Mesenchymal stem cell (in vitro differentiated cells and primary cell): ENCODE data around the gene GTF2H4.

Experiments
- DNase-seq: peaks from one replicate; pipeline ENCODE4 v3.0.0-alpha.2; 2013
- H2AFZ ChIP-seq: one replicate; pipeline ENCODE4 v1.6.1; 2013; ENCODE audit warnings: low read depth, mild to moderate bottlenecking, control low read depth, inconsistent platforms, low read length, moderate library complexity
- H2AK5ac ChIP-seq: 2 replicates; pipeline ENCODE4 v1.6.1; 2013; ENCODE audit warnings: low read length, moderate library complexity, mild to moderate bottlenecking, inconsistent platforms; ENCODE audit not compliant: severe bottlenecking
- H2BK120ac ChIP-seq: one replicate; pipeline ENCODE4 v1.6.1; 2013; ENCODE audit warnings: low read depth, mild to moderate bottlenecking, inconsistent platforms, low read length, moderate library complexity
- H2BK12ac ChIP-seq, 2 experiments: one replicate each; pipeline ENCODE4 v1.6.1; 2013; ENCODE audit warnings: inconsistent platforms in 2 of 2, low read length in 2 of 2, mild to moderate bottlenecking in 2 of 2, moderate library complexity in 2 of 2, control low read depth in 1 of 2
- H2BK15ac ChIP-seq: one replicate; pipeline ENCODE4 v1.6.1; 2013; ENCODE audit warnings: mild to moderate bottlenecking, low read depth, inconsistent platforms; ENCODE audit not compliant: poor library complexity, severe bottlenecking
- H2BK5ac ChIP-seq: 2 replicates; pipeline ENCODE4 v1.6.1; 2013; ENCODE audit warnings: low read depth, mild to moderate bottlenecking, low read length, control low read depth, inconsistent platforms; ENCODE audit not compliant: poor library complexity, severe bottlenecking
- H3K14ac ChIP-seq, 2 experiments: one replicate each; pipeline ENCODE4 v1.6.1; 2013; ENCODE audit warnings: inconsistent platforms in 2 of 2, low read length in 2 of 2, control low read depth in 1 of 2, mild to moderate bottlenecking in 1 of 2, moderate library complexity in 1 of 2
- H3K18ac ChIP-seq, 2 experiments: one replicate each; pipeline ENCODE4 v1.6.1; 2013; ENCODE audit warnings: inconsistent platforms in 2 of 2, low read length in 2 of 2, control low read depth in 1 of 2, low read depth in 1 of 2, mild to moderate bottlenecking in 1 of 2
- H3K23ac ChIP-seq, 2 experiments: one replicate each; pipeline ENCODE4 v1.6.1; 2013; ENCODE audit warnings: inconsistent platforms in 2 of 2, low read length in 2 of 2, mild to moderate bottlenecking in 2 of 2, moderate library complexity in 2 of 2, control low read depth in 1 of 2
- H3K27ac ChIP-seq: 2 replicates; pipeline ENCODE4 v1.5.1; 2013; ENCODE audit warnings: mild to moderate bottlenecking, moderate library complexity, low read length, control low read depth, inconsistent platforms; ENCODE audit not compliant: poor library complexity, severe bottlenecking
- H3K27me3 ChIP-seq, 2 experiments: 2 replicates each; pipeline versions ENCODE4 v1.6.1 to v1.7.0; 2013; ENCODE audit warnings: low read length in 2 of 2, mild to moderate bottlenecking in 2 of 2, moderate library complexity in 2 of 2, control low read depth in 1 of 2, inconsistent platforms in 1 of 2; ENCODE audit not compliant: control insufficient read depth in 1 of 2, insufficient read depth in 1 of 2
- H3K36me3 ChIP-seq, 2 experiments: 2 replicates each; pipeline versions ENCODE4 v1.6.1 to v1.7.0; 2013; ENCODE audit warnings: low read length in 2 of 2, control low read depth in 1 of 2, inconsistent platforms in 1 of 2, low read depth in 1 of 2, mild to moderate bottlenecking in 1 of 2; ENCODE audit not compliant: insufficient read depth in 2 of 2, control insufficient read depth in 1 of 2
- H3K4ac ChIP-seq, 2 experiments: one replicate each; pipeline ENCODE4 v1.6.1; 2013; ENCODE audit warnings: inconsistent platforms in 2 of 2, low read length in 2 of 2, mild to moderate bottlenecking in 2 of 2, moderate library complexity in 2 of 2, control low read depth in 1 of 2, low read depth in 1 of 2
- H3K4me1 ChIP-seq: 2 replicates; pipeline ENCODE4 v1.6.1; 2013; ENCODE audit warnings: low read depth, low read length, control low read depth; ENCODE audit not compliant: control insufficient read depth, insufficient read depth
- H3K4me2 ChIP-seq: 2 replicates; pipeline ENCODE4 v1.6.1; 2013; ENCODE audit warnings: low read length, mild to moderate bottlenecking, inconsistent platforms; ENCODE audit not compliant: poor library complexity, severe bottlenecking
- H3K4me3 ChIP-seq, 2 experiments: 2 replicates each; pipeline versions ENCODE4 v1.5.1 to v1.7.0; 2013; ENCODE audit warnings: low read length in 2 of 2, mild to moderate bottlenecking in 2 of 2, control low read depth in 1 of 2, low read depth in 1 of 2; ENCODE audit not compliant: insufficient read depth in 1 of 2
- H3K79me1 ChIP-seq: replicated peaks from 2 replicates; pipeline ENCODE4 v1.6.1; 2013; ENCODE audit warnings: mild to moderate bottlenecking, control low read depth, low read length, inconsistent platforms; ENCODE audit not compliant: poor library complexity, severe bottlenecking
- H3K9ac ChIP-seq: 2 replicates; pipeline ENCODE4 v1.7.0; 2013; ENCODE audit warnings: mild to moderate bottlenecking, low read length, moderate library complexity
- H3K9me3 ChIP-seq: 2 replicates; pipeline ENCODE4 v1.7.0; 2013; ENCODE audit warnings: mild to moderate bottlenecking, low read length; ENCODE audit not compliant: control insufficient read depth
- H4K8ac ChIP-seq: one replicate; pipeline ENCODE4 v1.6.1; 2013; ENCODE audit warnings: inconsistent platforms, mild to moderate bottlenecking, low read length, moderate library complexity
- H4K91ac ChIP-seq: one replicate; pipeline ENCODE4 v1.6.1; 2013; ENCODE audit warnings: mild to moderate bottlenecking, low read length, inconsistent platforms
- WGBS: methylation state at CpG from one replicate; pipeline ENCODE4 v1.1.7; 2013; ENCODE audit warnings: mixed read lengths; 5-methylcytosine and 5-hydroxymethylcytosine counted together

The GTF2H4 gene

GRCh38 chr6:30887901-30888815 lies 19.8 kb upstream of the GTF2H4 start:
- peaks cover 48% of the 10 kb centered on the region for H3K4me1 ChIP-seq
- H3K36me3 ChIP-seq = peaks cover 4 to 46% of the 10 kb centered on the region in 2 experiments
- 22% methylated on average over 4 of the region's 6 CpGs for WGBS

GRCh38 chr6:30888816-30889495 lies 19.1 kb upstream of the GTF2H4 start:
- no peak for DNase-seq
- WGBS = 98% methylated on average over 17 of the region's 18 CpGs
- H3K36me3 ChIP-seq = peaks cover 10 to 54% of the 10 kb centered on the region in 2 experiments
- H3K4me1 ChIP-seq = peaks cover 40% of the 10 kb centered on the region
- peak overlapping the region; percentile 20 for H2AK5ac ChIP-seq
- no peak overlapping the region for H2BK12ac ChIP-seq
- no peak overlapping the region for H4K8ac ChIP-seq
- H3K14ac ChIP-seq = no peak overlapping the region
- H2BK5ac ChIP-seq = no peak overlapping the region
- H2BK15ac ChIP-seq = no peak overlapping the region
- no peaks in the 10 kb centered on the region for H3K27me3 ChIP-seq
- H3K9ac ChIP-seq = peak overlapping the region; percentile 50
- peak overlapping the region in 1 of 2 experiments; percentile 0 for H3K4me3 ChIP-seq
- no peak overlapping the region for H3K4ac ChIP-seq
- H2AFZ ChIP-seq = no peak overlapping the region
- H4K91ac ChIP-seq = no peak overlapping the region
- no peak overlapping the region for H3K4me2 ChIP-seq
- H3K79me1 ChIP-seq = peaks cover 42% of the 10 kb centered on the region
- no peaks in the 10 kb centered on the region for H3K9me3 ChIP-seq
- H3K27ac ChIP-seq = no peak overlapping the region
- H3K18ac ChIP-seq = no peak overlapping the region
- H2BK120ac ChIP-seq = no peak overlapping the region
- no peak overlapping the region for H3K23ac ChIP-seq

More at GRCh38 chr6:30887901-30888815, 19.8 kb upstream of the GTF2H4 start:
- H3K9ac ChIP-seq = peak overlapping the region; percentile 50
- no peak overlapping the region for H3K23ac ChIP-seq
- H4K91ac ChIP-seq = no peak overlapping the region
- H3K9me3 ChIP-seq = no peaks in the 10 kb centered on the region
- no peak overlapping the region for H2BK12ac ChIP-seq
- H3K79me1 ChIP-seq = peaks cover 36% of the 10 kb centered on the region
- no peak overlapping the region for H2AK5ac ChIP-seq
- no peak overlapping the region for H3K4me2 ChIP-seq
- H3K27ac ChIP-seq = peak overlapping the region; percentile 40
- H3K4me3 ChIP-seq = peak overlapping the region in 1 of 2 experiments; percentile 0
- H3K4ac ChIP-seq = no peak overlapping the region
- no peak overlapping the region for H3K14ac ChIP-seq
- H3K18ac ChIP-seq = no peak overlapping the region
- H3K27me3 ChIP-seq = no peaks in the 10 kb centered on the region
- no peak overlapping the region for H4K8ac ChIP-seq
- H2BK15ac ChIP-seq = no peak overlapping the region
- H2BK120ac ChIP-seq = no peak overlapping the region
- peak; percentile 61 for DNase-seq
- H2BK5ac ChIP-seq = no peak overlapping the region
- no peak overlapping the region for H2AFZ ChIP-seq

GRCh38 chr6:30889496-30889885 lies 18.5 kb upstream of the GTF2H4 start:
- no peak overlapping the region for H3K18ac ChIP-seq
- no peaks in the 10 kb centered on the region for H3K27me3 ChIP-seq
- no peaks in the 10 kb centered on the region for H3K9me3 ChIP-seq
- H3K4me1 ChIP-seq = peaks cover 41% of the 10 kb centered on the region
- no peak overlapping the region for H2BK5ac ChIP-seq
- H3K36me3 ChIP-seq = peaks cover 13 to 59% of the 10 kb centered on the region in 2 experiments
- no peak overlapping the region for H4K91ac ChIP-seq
- 93% methylated on average over 3 of the region's 4 CpGs for WGBS
- DNase-seq = no peak
- peak overlapping the region; percentile 14 for H2AK5ac ChIP-seq
- no peak overlapping the region for H2BK12ac ChIP-seq
- no peak overlapping the region for H3K23ac ChIP-seq
- no peak overlapping the region for H3K9ac ChIP-seq
- H3K79me1 ChIP-seq = peaks cover 45% of the 10 kb centered on the region
- no peak overlapping the region for H3K4me3 ChIP-seq
- H2BK15ac ChIP-seq = no peak overlapping the region
- H2BK120ac ChIP-seq = no peak overlapping the region
- no peak overlapping the region for H2AFZ ChIP-seq
- no peak overlapping the region for H3K27ac ChIP-seq
- no peak overlapping the region for H3K4me2 ChIP-seq
- no peak overlapping the region for H3K4ac ChIP-seq
- no peak overlapping the region for H3K14ac ChIP-seq
- H4K8ac ChIP-seq = no peak overlapping the region
